AG10803 (cell line): Measurements from ENCODE around the gene PCDHGA2.
"Not testable (repeated sequence)": the region's sequence is repeated elsewhere in the genome, so short reads cannot be mapped to it uniquely, and the experiment has no call there.

ENCODE experiments used
- DNase-seq: peaks from one replicate; pipeline ENCODE4 v3.0.0; 2010; ENCODE audit warnings: low read depth
- H3K4me3 ChIP-seq: 2 replicates; pipeline ENCODE4 v1.5.1; 2011; ENCODE audit warnings: mild to moderate bottlenecking, low read length, control low read depth
- CTCF ChIP-seq: conservative IDR thresholded peaks from 2 replicates; pipeline ENCODE4 v1.5.1; 2011; ENCODE audit warnings: mild to moderate bottlenecking, low read length, control low read depth, inconsistent platforms

The PCDHGA2 gene

DNA sequence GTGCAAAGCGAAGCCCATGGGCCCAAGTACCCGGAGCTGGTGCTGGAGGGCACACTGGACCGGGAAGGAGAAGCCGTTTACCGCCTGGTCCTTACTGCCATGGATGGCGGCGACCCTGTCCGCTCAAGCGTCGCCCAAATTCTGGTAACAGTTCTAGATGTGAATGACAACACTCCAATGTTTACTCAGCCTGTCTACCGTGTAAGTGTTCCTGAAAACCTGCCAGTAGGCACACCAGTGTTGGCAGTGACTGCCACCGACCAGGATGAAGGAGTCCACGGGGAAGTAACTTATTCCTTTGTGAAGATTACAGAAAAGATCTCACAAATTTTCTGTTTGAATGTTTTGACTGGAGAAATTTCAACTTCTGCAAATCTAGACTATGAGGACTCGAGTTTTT lies 36.1 kb downstream of the PCDHGA2 start:
- H3K4me3 ChIP-seq, result peak overlapping the region; percentile 56; the same call in 1 of the 2 replicates
- no peak for DNase-seq
- TF ChIP-seq CTCF, result no peak

DNA sequence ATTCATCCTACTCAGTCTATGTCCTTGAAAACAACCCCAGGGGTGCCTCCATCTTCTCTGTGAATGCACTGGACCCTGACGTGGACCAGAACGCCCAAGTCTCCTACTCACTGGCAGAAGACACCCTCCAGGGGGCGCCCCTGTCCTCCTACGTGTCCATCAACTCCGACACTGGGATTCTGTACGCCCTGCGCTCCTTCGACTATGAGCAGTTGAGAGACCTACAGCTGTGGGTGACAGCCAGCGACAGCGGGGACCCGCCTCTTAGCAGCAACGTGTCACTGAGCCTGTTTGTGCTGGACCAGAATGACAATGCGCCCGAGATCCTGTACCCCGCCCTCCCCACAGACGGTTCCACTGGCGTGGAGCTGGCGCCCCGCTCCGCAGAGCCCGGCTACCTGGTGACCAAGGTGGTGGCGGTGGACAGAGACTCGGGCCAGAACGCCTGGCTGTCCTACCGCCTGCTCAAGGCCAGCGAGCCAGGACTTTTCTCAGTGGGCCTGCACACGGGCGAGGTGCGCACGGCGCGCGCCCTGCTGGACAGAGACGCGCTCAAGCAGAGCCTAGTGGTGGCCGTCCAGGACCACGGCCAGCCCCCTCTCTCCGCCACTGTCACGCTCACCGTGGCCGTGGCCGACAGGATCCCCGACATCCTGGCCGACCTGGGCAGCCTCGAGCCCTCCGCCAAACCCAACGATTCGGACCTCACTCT lies 37.0 kb downstream of the PCDHGA2 start:
- H3K4me3 ChIP-seq, DNase-seq: not testable (repeated sequence)

GRCh38 chr5:141382469-141383294 lies 44.1 kb downstream of the PCDHGA2 start, which contains the start of gene PCDHGA7:
PCDHGA7 (plus strand) TSS chr5:141382742; CDS start chr5:141382900, 158 bp downstream.
- TF ChIP-seq CTCF, result peak; percentile 67
- peak; percentile 58 for DNase-seq
- peak within 1 kb of the TSS; percentile 71 for H3K4me3 ChIP-seq

DNA sequence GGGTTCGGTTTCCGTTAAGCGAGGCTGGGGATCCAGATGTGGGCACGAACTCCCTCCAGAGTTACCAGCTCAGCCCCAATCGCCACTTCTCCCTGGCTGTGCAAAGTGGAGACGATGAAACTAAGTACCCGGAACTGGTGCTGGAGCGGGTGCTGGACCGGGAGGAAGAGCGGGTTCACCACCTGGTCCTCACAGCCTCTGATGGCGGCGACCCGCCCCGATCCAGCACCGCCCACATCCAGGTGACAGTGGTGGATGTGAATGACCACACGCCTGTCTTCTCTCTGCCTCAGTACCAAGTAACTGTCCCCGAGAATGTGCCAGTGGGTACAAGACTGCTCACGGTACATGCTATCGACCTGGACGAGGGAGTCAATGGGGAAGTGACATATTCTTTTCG lies 44.8 kb downstream of the PCDHGA2 start:
- TF ChIP-seq CTCF, result no peak
- H3K4me3 ChIP-seq, result peak overlapping the region; percentile 71
- no peak for DNase-seq

- DNase-seq, result no peak
- TF ChIP-seq CTCF, result no peak
- H3K4me3 ChIP-seq, result no peak overlapping the region
Measured at GRCh38 chr5:141384471-141385267, 46.1 kb downstream of the PCDHGA2 start.

GRCh38 chr5:141387557-141388311 lies 49.2 kb downstream of the PCDHGA2 start, which contains the start of gene PCDHGB4:
PCDHGB4 (plus strand) TSS chr5:141387698; CDS start chr5:141387885, 187 bp downstream.
- TF ChIP-seq CTCF, result peak; percentile 64
- DNase-seq, result peak; percentile 54
- peak within 1 kb of the TSS; percentile 54 for H3K4me3 ChIP-seq
